ENCODE measurements around the gene LAMB4.
"Not testable (repeated sequence)": the region's sequence is repeated elsewhere in the genome, so short reads cannot be mapped to it uniquely, and the experiment has no call there.

The LAMB4 gene

GRCh38 chr7:108037741-108038140 lies 92.4 kb downstream of the LAMB4 start:
- peak in 2 of 3 experiments; percentile 80 for DNase-seq

GRCh38 chr7:108037140-108037539 lies 93.0 kb downstream of the LAMB4 start:
- peak in 1 of 3 experiments; percentile 11 for DNase-seq

GRCh38 chr7:108034586-108034985 lies 95.6 kb downstream of the LAMB4 start:
- no peak for DNase-seq

- DNase-seq, result no peak
These were observed 96.2 kb downstream of the LAMB4 start for GRCh38 chr7:108033776-108034497.

- not testable (repeated sequence) for DNase-seq
These were observed 96.9 kb downstream of the LAMB4 start for GRCh38 chr7:108033309-108033708.

- DNase-seq, result no peak
These were observed 99.6 kb downstream of the LAMB4 start for GRCh38 chr7:108030516-108030915.

GRCh38 chr7:108029034-108029433 lies 101.1 kb downstream of the LAMB4 start:
- no peak for DNase-seq

GRCh38 chr7:108028111-108028510 lies 102.0 kb downstream of the LAMB4 start:
- peak in 1 of 3 experiments; percentile 14 for DNase-seq

GRCh38 chr7:108027239-108027638 lies 102.9 kb downstream of the LAMB4 start:
- DNase-seq, result no peak

GRCh38 chr7:108026647-108027046 lies 103.5 kb downstream of the LAMB4 start:
- DNase-seq, result no peak

GRCh38 chr7:108026116-108026515 lies 104.0 kb downstream of the LAMB4 start:
- no peak for DNase-seq

- DNase-seq, result no peak
These were observed 105.6 kb downstream of the LAMB4 start for GRCh38 chr7:108024538-108024937.

- DNase-seq, result no peak
These were observed 109.6 kb downstream of the LAMB4 start for GRCh38 chr7:108020585-108020984.

- no peak for DNase-seq
These were observed 111.5 kb downstream of the LAMB4 start for GRCh38 chr7:108018668-108019067.

GRCh38 chr7:108017776-108018151 lies 112.4 kb downstream of the LAMB4 start:
- DNase-seq, result no peak

- peak; percentile 58 to 91 (median 70) for DNase-seq
These were observed 113.1 kb downstream of the LAMB4 start for GRCh38 chr7:108016841-108017775.

- no peak for DNase-seq
These were observed 114.4 kb downstream of the LAMB4 start for GRCh38 chr7:108015740-108016139.

- DNase-seq, result no peak
These were observed 115.1 kb downstream of the LAMB4 start for GRCh38 chr7:108014747-108015682.

- DNase-seq, result no peak
These were observed 115.9 kb downstream of the LAMB4 start for GRCh38 chr7:108014215-108014614.

GRCh38 chr7:108012499-108013430 lies 117.4 kb downstream of the LAMB4 start:
- DNase-seq, result no peak

GRCh38 chr7:108010377-108010776 lies 119.8 kb downstream of the LAMB4 start:
- no peak for DNase-seq

GRCh38 chr7:108009873-108010272 lies 120.3 kb downstream of the LAMB4 start:
- no peak for DNase-seq

Data from NCI-H1417 (cell line).